NCI-H226 (cell line): Measurements from ENCODE around the gene SFXN5.

Experiments used
- DNase-seq: peaks from one replicate; pipeline ENCODE4 v3.0.0-alpha.2; 2015

The SFXN5 gene

GRCh38 chr2:73043929-73044832, 27.3 kb downstream of the SFXN5 start:
- no peak for DNase-seq

DNA sequence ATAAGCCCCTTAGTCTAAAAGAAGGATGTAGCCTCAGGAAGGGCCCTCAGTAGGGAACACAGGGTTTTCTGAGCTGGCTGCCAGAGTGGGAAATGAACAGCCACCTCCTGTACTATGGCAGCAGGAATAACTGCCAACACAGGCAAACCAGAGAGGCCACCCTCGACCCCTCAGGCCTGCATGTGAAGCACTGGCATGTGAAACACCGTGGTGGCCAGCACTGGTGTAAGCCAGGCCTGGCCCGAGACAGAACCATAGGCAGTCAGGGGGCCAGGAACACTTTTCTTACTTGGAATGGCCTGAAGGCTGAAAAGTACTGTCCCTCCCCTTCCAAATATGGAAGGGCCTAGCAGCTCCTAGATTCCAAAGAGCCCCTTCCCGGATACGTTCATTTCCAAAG, 28.2 kb downstream of the SFXN5 start:
- no peak for DNase-seq

DNA sequence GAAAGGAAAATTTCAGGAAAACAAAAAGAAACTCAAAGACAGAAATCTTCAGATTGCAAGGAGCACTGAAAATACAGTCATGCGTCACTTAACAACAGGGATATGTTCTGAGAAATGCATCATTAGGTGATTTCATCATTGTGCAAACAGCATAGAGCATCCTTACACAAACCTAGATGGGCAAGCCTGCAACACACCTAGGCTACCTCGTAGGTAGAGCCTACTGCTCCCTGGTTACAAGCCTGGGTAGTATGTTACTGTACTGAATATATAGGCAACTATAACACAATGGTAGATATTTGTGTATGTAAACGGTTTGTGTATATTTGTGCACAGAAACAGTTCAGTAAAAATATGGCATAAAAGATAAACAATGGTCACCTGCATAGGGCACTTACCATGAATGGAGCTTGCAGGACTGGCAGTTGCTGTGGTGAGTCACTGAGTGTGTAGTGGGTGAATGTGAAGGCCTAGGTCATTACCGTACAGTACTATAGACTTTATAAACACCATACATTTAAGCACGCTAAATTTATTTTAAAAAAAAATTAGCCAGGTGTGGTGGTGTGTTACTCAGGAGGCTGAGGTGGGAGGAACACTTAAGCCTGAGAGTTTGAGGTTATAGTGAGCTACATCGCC, 33.4 kb downstream of the SFXN5 start:
- no peak for DNase-seq

DNA sequence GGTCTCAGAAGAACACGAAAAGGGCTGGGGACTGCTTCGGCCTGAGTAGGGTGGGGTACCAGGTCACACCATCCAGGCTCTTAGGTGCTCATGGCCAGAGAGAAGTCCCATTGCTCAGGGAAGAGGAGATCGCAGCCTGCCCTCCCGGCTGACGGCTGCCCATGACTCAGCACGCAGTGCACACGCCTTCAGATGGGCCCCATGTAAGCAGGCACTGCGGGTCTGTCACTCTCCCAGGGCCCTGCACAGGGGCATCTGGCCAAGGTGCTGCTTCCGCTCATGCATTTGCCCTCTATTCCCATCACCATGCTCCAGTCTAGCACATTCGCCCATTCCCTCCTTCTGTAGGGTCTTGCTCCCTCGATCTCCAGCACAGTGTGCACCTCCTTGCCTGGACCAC, 34.7 kb downstream of the SFXN5 start:
- DNase-seq, result no peak

GRCh38 chr2:73035899-73036711, 35.4 kb downstream of the SFXN5 start:
- no peak for DNase-seq

DNA sequence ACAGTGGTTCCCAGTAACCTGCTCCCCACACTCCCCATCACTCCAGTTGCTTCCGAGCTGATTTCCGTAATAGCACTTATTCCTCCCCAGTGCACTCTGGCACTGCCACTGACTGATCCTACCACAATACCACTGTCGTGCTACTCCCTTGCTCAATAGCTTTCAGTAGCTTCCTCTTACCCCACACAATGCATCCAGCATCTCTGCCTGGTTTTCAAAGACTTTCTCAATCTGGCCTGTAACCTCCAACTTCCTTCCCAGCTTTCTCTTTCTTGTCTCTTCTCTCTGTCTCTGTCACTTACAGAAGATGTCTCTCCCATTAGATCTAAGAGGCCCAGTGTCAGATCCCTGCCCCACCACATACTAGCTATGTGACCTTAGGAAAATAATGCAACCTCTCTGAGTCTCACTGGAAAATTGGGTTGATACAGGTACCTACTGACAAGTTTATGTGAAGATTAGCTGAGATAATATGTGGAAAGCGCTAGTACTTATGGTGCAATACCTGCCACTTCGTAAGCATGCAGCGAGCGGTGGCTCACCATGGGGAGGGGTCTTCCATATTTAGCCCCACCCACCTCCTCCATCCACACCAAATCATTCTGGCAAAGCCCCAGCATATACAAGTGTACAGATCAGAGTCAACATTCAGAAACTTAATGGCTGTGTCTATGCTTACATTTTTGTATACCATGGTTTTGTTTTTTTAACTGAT, 36.7 kb downstream of the SFXN5 start:
- DNase-seq, result no peak

- DNase-seq, result no peak
These were observed 37.6 kb downstream of the SFXN5 start for GRCh38 chr2:73033766-73034381.

DNA sequence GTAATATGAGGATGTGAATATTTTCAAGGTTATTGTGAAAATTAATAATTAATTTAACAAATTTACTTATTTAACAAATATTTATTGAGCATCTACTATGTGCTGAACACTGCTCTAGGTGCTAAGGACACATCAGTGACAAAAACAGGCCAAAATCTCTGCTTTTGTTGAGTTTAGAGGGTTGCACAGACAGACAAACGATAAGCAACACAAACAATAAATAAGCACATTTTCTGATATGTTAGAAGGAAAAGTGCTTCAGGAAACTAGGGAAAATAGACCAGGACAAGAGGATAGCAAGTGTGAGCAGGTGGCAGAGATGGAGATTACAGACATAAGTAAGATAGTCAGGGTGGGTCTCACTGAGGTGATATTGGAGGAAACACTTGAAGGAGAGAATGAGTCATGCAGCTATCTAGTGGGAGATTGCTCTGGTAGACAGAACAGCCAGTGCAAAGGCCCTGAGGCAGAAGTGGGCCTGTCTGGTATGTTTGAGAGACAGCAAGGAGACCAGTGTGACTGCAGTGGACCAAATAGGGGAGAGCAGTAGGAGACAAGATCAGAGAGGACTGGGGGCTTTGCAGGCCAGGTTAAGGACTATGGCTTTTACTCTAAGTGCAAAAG, 38.3 kb downstream of the SFXN5 start:
- peak; percentile 8 for DNase-seq

- no peak for DNase-seq
These were observed 38.8 kb downstream of the SFXN5 start for GRCh38 chr2:73032702-73033097.

DNA sequence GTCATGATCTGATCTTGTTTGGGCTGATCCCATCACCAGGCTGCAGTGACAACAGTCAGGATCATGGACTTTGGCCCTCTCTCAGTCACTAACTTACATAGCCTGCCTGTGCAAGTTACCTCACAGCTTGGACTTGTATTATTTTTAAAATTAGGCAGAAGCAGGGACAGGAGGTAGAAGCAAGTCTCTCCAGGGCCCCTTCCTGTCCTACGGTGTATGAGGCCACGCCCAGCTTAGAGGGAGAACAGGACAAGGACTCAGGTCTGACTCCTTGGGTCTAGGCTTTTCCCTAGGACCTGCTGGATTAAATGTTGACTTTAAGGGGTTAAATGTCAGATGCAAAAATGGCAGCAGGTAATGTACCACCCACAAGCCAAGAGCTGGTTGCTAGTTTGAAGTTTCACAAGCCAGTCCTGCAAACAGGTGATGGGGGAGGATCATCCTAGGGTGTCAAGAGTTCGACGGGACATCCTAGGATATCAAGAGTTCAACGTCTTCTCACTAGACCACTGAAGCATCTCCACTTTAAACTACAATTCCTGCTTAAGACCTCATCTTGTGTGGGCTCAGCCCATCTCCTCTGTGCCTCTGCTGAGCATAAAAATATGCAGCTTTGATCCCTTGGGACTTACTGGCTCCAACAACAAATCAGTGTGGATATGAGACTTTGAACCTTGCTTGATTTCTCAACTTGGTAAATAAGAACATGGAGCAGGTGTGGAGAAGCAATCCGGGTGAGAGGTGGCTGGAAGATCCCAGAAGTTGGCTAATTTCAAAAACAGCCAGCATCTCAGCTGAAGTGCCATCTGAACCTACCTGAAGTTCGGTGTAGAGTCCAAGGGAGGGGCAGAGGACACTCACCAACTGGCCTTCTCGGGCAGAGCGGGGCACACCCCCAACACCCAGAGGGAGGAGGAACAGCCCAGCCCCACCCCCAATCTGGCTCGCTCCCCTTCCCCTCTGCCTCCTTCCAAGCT, 39.5 kb downstream of the SFXN5 start:
- no peak for DNase-seq

GRCh38 chr2:73031095-73031678, 40.3 kb downstream of the SFXN5 start:
- no peak for DNase-seq

DNA sequence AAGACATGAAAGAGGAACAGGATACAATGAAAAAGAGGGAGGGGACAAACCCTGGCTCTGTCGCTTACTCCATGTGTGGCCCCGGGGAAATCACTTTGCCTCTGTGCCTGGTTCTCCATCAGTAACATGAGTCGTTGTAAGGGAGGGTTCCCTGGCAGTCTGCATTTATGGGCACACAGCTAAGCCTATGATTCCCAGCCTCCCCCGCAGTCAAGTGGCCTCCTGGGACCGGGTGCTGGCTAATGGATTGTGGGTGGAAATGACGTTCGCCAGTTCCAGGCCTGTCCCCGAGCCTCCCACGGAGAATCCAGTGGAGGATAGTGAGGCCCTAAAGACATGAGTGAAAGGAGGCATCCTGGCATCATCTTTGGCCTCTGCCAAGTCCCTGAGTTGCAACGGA, 42.7 kb downstream of the SFXN5 start:
- DNase-seq, result no peak

DNA sequence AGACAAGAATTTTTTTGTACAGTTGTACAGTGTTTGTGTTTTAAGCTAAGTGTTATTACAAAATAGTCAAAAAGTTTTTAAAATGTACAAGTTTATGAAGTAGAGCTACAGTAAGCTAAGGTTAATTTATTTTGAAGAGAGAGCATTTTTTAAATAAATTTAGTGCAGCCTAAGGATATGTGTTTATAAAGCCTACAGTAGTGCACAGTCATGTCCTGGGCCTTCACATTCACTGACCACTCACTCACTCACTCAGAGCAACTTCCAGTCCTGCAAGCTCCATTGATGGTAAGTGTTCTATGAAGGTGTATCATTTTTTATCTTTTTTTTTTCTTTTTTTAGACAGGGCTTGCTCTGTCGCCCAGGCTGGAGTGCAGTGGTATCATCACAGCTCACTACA, 44.2 kb downstream of the SFXN5 start:
- no peak for DNase-seq

GRCh38 chr2:73023497-73023896, 48.0 kb downstream of the SFXN5 start:
- DNase-seq, result no peak

- no peak for DNase-seq
These were observed 49.4 kb downstream of the SFXN5 start for GRCh38 chr2:73022024-73022568.

DNA sequence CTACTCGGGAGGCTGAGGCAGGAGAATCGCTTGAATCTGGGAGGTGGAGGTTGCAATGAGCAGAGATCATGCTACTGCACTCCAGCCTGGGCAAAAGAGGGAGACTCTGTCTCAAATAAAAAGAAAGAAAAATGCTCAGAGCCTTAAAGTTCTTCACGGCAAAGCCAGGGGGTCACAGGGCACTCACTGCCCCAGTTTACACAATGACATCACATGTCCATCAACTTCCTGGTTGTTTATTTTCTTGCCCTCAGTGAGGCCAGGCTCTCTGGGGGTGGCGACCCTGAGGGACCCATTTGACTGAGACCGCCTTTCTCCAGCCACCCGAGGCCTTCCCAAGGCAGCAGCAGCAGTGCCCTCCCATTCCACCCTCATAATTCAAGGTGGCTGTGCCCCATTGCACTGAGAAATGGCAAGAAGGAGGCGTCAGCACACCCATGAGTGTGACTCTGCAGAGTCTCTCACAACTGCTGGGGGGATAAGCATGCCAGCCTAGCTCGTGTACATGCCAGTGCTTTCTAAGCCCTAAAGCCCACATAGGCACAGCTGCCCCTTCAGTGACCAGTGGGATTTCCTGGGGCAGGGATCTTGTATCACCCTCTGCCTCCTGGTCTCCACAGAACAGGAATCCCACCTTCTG, 50.0 kb downstream of the SFXN5 start:
- no peak for DNase-seq

GRCh38 chr2:73020657-73021370, 50.7 kb downstream of the SFXN5 start:
- DNase-seq, result peak; percentile 9

DNA sequence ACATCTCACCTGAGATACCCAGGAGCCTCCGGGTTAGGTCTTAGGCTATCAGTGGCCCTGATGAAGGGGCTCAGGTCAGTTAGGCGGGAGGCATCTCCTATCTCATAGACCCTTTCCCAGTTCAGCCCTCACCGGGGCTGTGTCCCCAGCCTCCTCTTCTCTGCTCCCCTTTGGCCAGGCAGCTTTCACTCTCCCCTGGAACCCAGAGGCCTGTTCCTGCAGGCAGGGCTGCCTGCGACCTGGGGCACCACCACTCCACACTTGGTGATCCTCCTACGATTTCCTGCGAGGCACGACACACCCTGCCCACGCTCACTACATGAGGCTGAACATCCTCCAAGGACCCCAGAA, 51.2 kb downstream of the SFXN5 start:
- no peak for DNase-seq
